ENCODE measurements around the gene ARIH1. TPM values are rescaled to one million over a fixed set of nuclear protein-coding genes. Genes with fewer than 3 reads are reported as not detected.
A peak's percentile ranks its signal among the peaks of the same experiment; 100 is the strongest.

The ARIH1 gene
- total RNA-seq, 6 experiments from 2014 or later = 138 to 171 (median 159) TPM

DNA sequence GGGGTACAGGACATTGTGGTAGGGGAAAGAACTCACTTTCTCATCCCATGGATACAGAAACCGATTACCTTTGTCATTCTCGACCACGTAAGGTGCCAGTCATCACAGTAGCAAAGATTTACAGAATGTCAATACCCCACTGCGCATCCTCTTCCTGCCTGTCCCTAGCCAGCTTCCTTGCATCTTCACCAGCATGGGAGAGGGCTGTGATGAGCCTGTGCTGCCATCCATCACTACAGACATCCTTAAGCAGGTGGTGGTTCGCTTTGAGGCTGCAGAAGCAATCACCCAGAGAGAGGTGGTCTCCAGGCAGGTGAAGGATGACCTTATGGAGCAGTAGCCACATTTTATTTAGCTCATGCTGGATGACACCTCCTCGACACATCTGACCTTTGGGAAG is 23.3 kb upstream of the ARIH1 start:
- H3K4me1 Mint-ChIP-seq (ENCODE audit: low read depth) = no peaks in the 10 kb centered on the region
- DNase-seq = no peak
- no peaks in the 10 kb centered on the region for H3K36me3 Mint-ChIP-seq (ENCODE audit: low read depth)
- peak overlapping the region; percentile 25; the same call in 1 of the 2 replicates for H3K4me3 Mint-ChIP-seq
- H3K27ac Mint-ChIP-seq = no peak overlapping the region
- no peaks in the 10 kb centered on the region for H3K9me3 Mint-ChIP-seq
- H3K27me3 Mint-ChIP-seq (ENCODE audit: insufficient read depth) = peaks cover 3% of the 10 kb centered on the region; the same call in 1 of the 2 replicates
- TF ChIP-seq, protein P1, sequence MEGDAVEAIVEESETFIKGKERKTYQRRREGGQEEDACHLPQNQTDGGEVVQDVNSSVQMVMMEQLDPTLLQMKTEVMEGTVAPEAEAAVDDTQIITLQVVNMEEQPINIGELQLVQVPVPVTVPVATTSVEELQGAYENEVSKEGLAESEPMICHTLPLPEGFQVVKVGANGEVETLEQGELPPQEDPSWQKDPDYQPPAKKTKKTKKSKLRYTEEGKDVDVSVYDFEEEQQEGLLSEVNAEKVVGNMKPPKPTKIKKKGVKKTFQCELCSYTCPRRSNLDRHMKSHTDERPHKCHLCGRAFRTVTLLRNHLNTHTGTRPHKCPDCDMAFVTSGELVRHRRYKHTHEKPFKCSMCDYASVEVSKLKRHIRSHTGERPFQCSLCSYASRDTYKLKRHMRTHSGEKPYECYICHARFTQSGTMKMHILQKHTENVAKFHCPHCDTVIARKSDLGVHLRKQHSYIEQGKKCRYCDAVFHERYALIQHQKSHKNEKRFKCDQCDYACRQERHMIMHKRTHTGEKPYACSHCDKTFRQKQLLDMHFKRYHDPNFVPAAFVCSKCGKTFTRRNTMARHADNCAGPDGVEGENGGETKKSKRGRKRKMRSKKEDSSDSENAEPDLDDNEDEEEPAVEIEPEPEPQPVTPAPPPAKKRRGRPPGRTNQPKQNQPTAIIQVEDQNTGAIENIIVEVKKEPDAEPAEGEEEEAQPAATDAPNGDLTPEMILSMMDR (IDR thresholded peaks at IDR 0.05) = no peak

DNA sequence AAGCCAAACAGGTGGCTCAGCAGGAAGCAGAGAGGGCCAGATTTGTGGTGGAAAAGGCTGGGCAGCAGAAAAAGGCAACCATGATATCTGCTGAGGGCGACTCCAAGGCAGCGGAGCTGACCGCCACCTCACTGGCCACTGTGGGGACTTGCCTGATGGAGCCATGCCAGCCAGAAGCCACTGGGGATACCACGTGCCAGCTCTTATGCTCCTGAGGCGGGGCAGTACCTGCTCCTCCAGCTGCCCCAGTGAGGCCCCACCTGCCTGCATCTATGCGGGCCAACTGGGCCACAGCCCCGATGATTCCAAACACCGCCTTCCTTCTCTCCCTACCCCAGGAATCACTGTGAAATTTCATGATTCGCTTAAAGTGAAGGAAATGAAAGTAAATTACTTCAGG is 22.9 kb upstream of the ARIH1 start:
- Mint-ChIP-seq H3K27ac (no peak overlapping the region), H3K27me3 (ENCODE audit: insufficient read depth) (peaks cover 3% of the 10 kb centered on the region; the same call in 1 of the 2 replicates), H3K4me3 (peak overlapping the region; percentile 47; the same call in 1 of the 2 replicates), H3K4me1 (ENCODE audit: low read depth) (no peaks in the 10 kb centered on the region), H3K36me3 (ENCODE audit: low read depth) (no peaks in the 10 kb centered on the region), H3K9me3 (no peaks in the 10 kb centered on the region)
- TF ChIP-seq, protein P1 (IDR thresholded peaks at IDR 0.05) = no peak
- DNase-seq = no peak

DNA sequence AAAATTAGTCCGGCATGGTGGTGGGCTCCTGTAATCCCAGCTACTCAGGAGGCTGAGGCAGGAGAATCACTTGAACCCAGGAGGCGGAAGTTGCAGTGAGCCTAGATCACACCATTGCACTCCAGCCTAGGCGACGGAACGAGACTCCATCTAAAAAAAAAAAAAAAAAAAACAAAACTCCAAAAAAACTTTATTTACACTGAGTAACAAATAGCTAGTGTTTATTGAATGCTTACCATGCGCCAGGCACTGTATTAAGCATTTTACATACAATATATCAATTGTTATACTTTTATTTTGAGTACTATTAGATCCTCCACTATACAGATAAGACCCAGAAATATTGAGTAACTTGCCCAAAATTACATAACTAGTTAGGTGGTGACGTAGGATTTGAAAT is 17.4 kb upstream of the ARIH1 start:
- DNase-seq = no peak
- TF ChIP-seq, protein P1 (IDR thresholded peaks at IDR 0.05) = no peak
- Mint-ChIP-seq H3K4me1 (ENCODE audit: low read depth) (peaks cover 3% of the 10 kb centered on the region), H3K36me3 (ENCODE audit: low read depth) (no peaks in the 10 kb centered on the region), H3K4me3 (no peak overlapping the region), H3K27me3 (ENCODE audit: insufficient read depth) (no peaks in the 10 kb centered on the region), H3K9me3 (no peaks in the 10 kb centered on the region), H3K27ac (no peak overlapping the region)

DNA sequence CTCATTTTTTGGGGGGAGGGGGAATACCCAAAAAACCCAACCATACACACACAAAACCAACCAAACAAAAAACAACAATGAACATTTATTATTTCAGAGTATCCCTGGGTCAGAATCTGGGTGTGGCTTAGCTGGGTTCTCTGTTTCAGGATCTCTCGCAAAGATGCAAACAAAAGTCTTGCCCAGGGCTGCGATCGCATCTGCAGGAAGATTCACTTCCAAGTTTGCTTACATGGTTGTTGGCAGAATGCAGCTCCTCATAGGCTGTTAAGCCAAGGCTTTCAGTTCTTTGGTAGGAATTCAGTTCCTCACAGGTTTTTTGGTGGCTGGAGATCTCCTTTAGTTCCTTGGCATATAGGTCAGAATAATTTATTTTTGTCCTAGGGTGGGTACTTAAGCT is 13.7 kb upstream of the ARIH1 start:
- TF ChIP-seq, protein P1 (IDR thresholded peaks at IDR 0.05) = no peak
- Mint-ChIP-seq H3K36me3 (ENCODE audit: low read depth) (no peaks in the 10 kb centered on the region), H3K9me3 (no peaks in the 10 kb centered on the region), H3K27me3 (ENCODE audit: insufficient read depth) (peaks cover 2% of the 10 kb centered on the region; the same call in 1 of the 2 replicates), H3K4me3 (no peak overlapping the region), H3K27ac (no peak overlapping the region), H3K4me1 (ENCODE audit: low read depth) (peaks cover 12% of the 10 kb centered on the region)
- DNase-seq = no peak

DNA sequence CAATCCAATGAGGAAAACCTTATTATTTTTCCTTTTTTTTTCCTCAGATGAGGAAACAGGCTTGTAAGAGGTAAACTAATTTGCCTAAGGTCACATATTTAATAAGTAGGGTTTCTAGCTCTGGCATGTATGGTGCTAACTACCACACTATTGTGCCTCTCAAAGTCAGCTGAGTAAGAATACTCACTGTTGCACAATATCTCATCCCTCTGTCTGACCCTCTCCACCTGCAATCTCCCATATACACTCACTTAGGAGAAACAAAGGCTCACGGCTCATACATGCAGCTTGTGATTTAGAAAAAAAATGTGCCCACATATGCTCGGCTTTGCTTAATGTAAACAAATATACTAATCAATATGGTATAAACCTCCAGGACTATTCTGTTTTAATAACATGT is 10.4 kb upstream of the ARIH1 start:
- Mint-ChIP-seq H3K36me3 (ENCODE audit: low read depth) (no peaks in the 10 kb centered on the region), H3K27ac (no peak overlapping the region), H3K4me3 (no peak overlapping the region), H3K27me3 (ENCODE audit: insufficient read depth) (peaks cover 2% of the 10 kb centered on the region; the same call in 1 of the 2 replicates), H3K9me3 (no peaks in the 10 kb centered on the region), H3K4me1 (ENCODE audit: low read depth) (peaks cover 12% of the 10 kb centered on the region)
- TF ChIP-seq, protein P1 (IDR thresholded peaks at IDR 0.05) = no peak
- no peak for DNase-seq

DNA sequence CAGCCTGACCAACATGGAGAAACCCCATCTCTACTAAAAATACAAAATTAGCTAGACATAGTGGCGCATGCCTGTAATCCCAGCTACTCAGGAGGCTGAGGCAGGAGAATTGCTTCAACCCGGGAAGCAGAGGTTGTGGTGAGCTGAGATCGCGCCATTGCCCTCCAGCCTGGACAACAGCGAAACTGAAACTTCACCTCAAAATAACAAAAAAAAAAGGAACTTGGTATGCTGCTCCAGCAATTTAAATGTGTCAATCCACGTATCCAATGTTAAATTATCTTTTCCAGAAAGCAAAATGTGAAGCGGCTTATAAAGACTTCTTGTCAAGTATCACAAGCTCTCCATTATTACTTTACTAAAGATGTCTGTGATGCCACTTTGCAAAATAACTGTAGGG is 9.9 kb upstream of the ARIH1 start:
- Mint-ChIP-seq H3K27me3 (ENCODE audit: insufficient read depth) (peaks cover 2% of the 10 kb centered on the region; the same call in 1 of the 2 replicates), H3K27ac (no peak overlapping the region), H3K9me3 (no peaks in the 10 kb centered on the region), H3K36me3 (ENCODE audit: low read depth) (no peaks in the 10 kb centered on the region), H3K4me1 (ENCODE audit: low read depth) (peaks cover 12% of the 10 kb centered on the region), H3K4me3 (no peak overlapping the region)
- no peak for DNase-seq
- TF ChIP-seq, protein P1 (IDR thresholded peaks at IDR 0.05) = no peak
